Activated CD8-positive, alpha-beta memory T cell treated with anti-CD3 and anti-CD28 coated beads, Interleukin-2, amount 50 U/mL, for 4 hours (primary cell): ENCODE data around the gene LANCL1.

Experiments
- DNase-seq: peaks from one replicate; pipeline ENCODE4 v3.0.0-alpha.2; 2020

LANCL1 gene

GRCh38 chr2:210476194-210477128 is at the start of gene LANCL1:
Gene LANCL1, minus strand, starts transcription at chr2:210476759. Its CDS starts 363 bp downstream, at chr2:210476396.
- peak; percentile 78 for DNase-seq

GRCh38 chr2:210524533-210524932 is 48.0 kb upstream of the LANCL1 start:
- DNase-seq = no peak

- no peak for DNase-seq
Measured at GRCh38 chr2:210523650-210524289, 47.2 kb upstream of the LANCL1 start.

GRCh38 chr2:210522399-210522798 is 45.8 kb upstream of the LANCL1 start:
- no peak for DNase-seq

GRCh38 chr2:210519594-210519993 is 43.0 kb upstream of the LANCL1 start:
- no peak for DNase-seq

GRCh38 chr2:210517264-210517663 is 40.7 kb upstream of the LANCL1 start:
- DNase-seq = no peak

GRCh38 chr2:210515911-210516310 is 39.4 kb upstream of the LANCL1 start:
- no peak for DNase-seq

GRCh38 chr2:210503725-210504191 is 27.2 kb upstream of the LANCL1 start:
- no peak for DNase-seq

- DNase-seq = peak; percentile 20
Measured at GRCh38 chr2:210503001-210503623, 26.6 kb upstream of the LANCL1 start.

- no peak for DNase-seq
Measured at GRCh38 chr2:210496512-210496911, 20.0 kb upstream of the LANCL1 start.

GRCh38 chr2:210493528-210493927 is 17.0 kb upstream of the LANCL1 start:
- no peak for DNase-seq

- DNase-seq = no peak
Measured at GRCh38 chr2:210481601-210482175, 5.1 kb upstream of the LANCL1 start.

- DNase-seq = no peak
Measured at GRCh38 chr2:210480764-210481163, 4.2 kb upstream of the LANCL1 start.

- DNase-seq = no peak
Measured at GRCh38 chr2:210480079-210480478, 3.5 kb upstream of the LANCL1 start.

GRCh38 chr2:210478661-210479060 is 2.1 kb upstream of the LANCL1 start:
- DNase-seq = no peak

- no peak for DNase-seq
Measured at GRCh38 chr2:210477496-210477895, 937 bp upstream of the LANCL1 start.

GRCh38 chr2:210475706-210476105 is 853 bp downstream of the LANCL1 start:
- no peak for DNase-seq

GRCh38 chr2:210474776-210475175 is 1.8 kb downstream of the LANCL1 start:
- DNase-seq = no peak

- no peak for DNase-seq
Measured at GRCh38 chr2:210461401-210461800, 15.2 kb downstream of the LANCL1 start.

GRCh38 chr2:210460322-210461227 is 16.0 kb downstream of the LANCL1 start:
- no peak for DNase-seq

GRCh38 chr2:210459880-210460279 is 16.7 kb downstream of the LANCL1 start:
- DNase-seq = no peak

GRCh38 chr2:210459407-210459806 is 17.2 kb downstream of the LANCL1 start:
- no peak for DNase-seq
